ENCODE measurements around the gene KRT6B.

DNA sequence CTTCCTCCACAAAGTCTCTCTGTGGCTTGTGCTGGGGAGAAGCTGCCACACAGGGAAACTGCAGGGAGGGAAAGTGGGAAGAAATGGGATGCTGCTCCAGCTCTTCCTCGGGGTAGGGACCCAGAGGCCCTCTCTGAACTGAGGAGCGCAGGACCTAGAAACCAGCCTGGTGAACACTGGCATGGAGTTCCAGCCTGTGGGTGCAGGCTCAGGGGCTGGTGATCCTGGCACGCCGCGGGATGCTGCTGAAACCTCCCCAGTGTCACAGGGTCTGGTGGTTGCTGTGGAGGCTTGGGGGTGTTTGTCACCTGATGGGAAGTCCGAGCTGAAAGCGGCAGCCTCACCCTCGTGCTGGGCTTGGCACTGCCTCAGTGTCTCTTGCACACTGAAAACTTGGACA lies 12.5 kb downstream of the KRT6B start:
- TF ChIP-seq, protein P1, sequence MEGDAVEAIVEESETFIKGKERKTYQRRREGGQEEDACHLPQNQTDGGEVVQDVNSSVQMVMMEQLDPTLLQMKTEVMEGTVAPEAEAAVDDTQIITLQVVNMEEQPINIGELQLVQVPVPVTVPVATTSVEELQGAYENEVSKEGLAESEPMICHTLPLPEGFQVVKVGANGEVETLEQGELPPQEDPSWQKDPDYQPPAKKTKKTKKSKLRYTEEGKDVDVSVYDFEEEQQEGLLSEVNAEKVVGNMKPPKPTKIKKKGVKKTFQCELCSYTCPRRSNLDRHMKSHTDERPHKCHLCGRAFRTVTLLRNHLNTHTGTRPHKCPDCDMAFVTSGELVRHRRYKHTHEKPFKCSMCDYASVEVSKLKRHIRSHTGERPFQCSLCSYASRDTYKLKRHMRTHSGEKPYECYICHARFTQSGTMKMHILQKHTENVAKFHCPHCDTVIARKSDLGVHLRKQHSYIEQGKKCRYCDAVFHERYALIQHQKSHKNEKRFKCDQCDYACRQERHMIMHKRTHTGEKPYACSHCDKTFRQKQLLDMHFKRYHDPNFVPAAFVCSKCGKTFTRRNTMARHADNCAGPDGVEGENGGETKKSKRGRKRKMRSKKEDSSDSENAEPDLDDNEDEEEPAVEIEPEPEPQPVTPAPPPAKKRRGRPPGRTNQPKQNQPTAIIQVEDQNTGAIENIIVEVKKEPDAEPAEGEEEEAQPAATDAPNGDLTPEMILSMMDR (IDR thresholded peaks at IDR 0.05; ENCODE audit: insufficient read depth, low read length), result no peak
- TF ChIP-seq, protein P2, sequence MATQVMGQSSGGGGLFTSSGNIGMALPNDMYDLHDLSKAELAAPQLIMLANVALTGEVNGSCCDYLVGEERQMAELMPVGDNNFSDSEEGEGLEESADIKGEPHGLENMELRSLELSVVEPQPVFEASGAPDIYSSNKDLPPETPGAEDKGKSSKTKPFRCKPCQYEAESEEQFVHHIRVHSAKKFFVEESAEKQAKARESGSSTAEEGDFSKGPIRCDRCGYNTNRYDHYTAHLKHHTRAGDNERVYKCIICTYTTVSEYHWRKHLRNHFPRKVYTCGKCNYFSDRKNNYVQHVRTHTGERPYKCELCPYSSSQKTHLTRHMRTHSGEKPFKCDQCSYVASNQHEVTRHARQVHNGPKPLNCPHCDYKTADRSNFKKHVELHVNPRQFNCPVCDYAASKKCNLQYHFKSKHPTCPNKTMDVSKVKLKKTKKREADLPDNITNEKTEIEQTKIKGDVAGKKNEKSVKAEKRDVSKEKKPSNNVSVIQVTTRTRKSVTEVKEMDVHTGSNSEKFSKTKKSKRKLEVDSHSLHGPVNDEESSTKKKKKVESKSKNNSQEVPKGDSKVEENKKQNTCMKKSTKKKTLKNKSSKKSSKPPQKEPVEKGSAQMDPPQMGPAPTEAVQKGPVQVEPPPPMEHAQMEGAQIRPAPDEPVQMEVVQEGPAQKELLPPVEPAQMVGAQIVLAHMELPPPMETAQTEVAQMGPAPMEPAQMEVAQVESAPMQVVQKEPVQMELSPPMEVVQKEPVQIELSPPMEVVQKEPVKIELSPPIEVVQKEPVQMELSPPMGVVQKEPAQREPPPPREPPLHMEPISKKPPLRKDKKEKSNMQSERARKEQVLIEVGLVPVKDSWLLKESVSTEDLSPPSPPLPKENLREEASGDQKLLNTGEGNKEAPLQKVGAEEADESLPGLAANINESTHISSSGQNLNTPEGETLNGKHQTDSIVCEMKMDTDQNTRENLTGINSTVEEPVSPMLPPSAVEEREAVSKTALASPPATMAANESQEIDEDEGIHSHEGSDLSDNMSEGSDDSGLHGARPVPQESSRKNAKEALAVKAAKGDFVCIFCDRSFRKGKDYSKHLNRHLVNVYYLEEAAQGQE (IDR thresholded peaks at IDR 0.05; ENCODE audit: insufficient replicate concordance, low read depth), result no peak
- no peak for TF ChIP-seq POLR2AphosphoS5 (IDR thresholded peaks at IDR 0.05; ENCODE audit: low read depth)

Measured in HL-60 (cell line).